ENCODE results near the gene NCOR1.

GRCh38 chr17:16254773-16255400 is 39.6 kb upstream of the NCOR1 start:
- TF ChIP-seq EZH2 (optimal IDR thresholded peaks at IDR 0.05; ENCODE audit: low read depth, low read length) = no peak
- TF ChIP-seq CTCF (IDR thresholded peaks at IDR 0.05; ENCODE audit: low read length) = no peak
